Gastrocnemius medialis (tissue), 4 donors: Measurements from ENCODE around the gene KRTAP19-3.

Experiments used
- POLR2A ChIP-seq, 2 donors: fragments of 450-650 bp; IDR thresholded peaks; one replicate each; pipeline ENCODE4 v1.6.1; 2017; ENCODE audit warnings: antibody characterized with exemption in 2 of 2, mild to moderate bottlenecking in 2 of 2, moderate library complexity in 2 of 2
- TF ChIP-seq, protein P1 (sequence below), 5 experiments: fragments of 450-650 bp in 3 of 5; fragments of 200-600 bp in 2 of 5; sonication (generic) in 2 of 5; IDR thresholded peaks in 4 of 5; conservative IDR thresholded peaks in 1 of 5; 1 replicate in 4 of 5; 2 replicates in 1 of 5; pipeline ENCODE4 v1.5.1; 2016 to 2019; ENCODE audit warnings: antibody characterized with exemption in 5 of 5, mild to moderate bottlenecking in 3 of 5, moderate library complexity in 3 of 5

DNA sequence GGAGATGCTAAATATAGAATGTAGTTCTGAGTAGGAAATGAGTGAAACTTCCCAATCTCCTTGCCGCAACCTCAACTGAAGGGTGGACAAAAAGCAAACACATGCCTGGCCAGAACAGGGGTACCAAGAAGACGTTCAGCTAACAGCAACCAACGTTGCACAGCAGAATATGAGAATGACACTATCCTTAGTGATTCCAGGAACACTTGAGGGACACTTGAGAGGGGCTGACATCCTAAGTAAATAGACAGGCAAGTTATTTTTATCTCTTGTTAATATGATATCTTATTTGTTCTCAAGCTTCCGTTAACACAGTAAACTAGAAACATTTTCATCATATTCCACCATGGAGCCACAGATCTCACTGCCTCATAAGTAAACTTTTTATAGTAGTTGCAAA lies 12.6 kb downstream of the KRTAP19-3 start:
- TF ChIP-seq, protein P1, sequence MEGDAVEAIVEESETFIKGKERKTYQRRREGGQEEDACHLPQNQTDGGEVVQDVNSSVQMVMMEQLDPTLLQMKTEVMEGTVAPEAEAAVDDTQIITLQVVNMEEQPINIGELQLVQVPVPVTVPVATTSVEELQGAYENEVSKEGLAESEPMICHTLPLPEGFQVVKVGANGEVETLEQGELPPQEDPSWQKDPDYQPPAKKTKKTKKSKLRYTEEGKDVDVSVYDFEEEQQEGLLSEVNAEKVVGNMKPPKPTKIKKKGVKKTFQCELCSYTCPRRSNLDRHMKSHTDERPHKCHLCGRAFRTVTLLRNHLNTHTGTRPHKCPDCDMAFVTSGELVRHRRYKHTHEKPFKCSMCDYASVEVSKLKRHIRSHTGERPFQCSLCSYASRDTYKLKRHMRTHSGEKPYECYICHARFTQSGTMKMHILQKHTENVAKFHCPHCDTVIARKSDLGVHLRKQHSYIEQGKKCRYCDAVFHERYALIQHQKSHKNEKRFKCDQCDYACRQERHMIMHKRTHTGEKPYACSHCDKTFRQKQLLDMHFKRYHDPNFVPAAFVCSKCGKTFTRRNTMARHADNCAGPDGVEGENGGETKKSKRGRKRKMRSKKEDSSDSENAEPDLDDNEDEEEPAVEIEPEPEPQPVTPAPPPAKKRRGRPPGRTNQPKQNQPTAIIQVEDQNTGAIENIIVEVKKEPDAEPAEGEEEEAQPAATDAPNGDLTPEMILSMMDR (IDR thresholded peaks at IDR 0.05 in 4 of 5, conservative IDR thresholded peaks at IDR 0.05 in 1 of 5): no peak
- TF ChIP-seq POLR2A (IDR thresholded peaks at IDR 0.05): no peak
